Activated naive CD4-positive, alpha-beta T cell treated with anti-CD3 and anti-CD28 coated beads, Interleukin-2, amount 50 U/mL, for 24 hours (primary cell): ENCODE results near the gene SPIN2A.
"Not testable (repeated sequence)": the region's sequence is repeated elsewhere in the genome, so short reads cannot be mapped to it uniquely, and the experiment has no call there.

Source experiments
- H3K27ac Mint-ChIP-seq: one replicate; pipeline ENCODE4 v1.8.0; 2021; ENCODE audit warnings: mild to moderate bottlenecking, mixed read lengths
- H3K27me3 Mint-ChIP-seq: one replicate; pipeline ENCODE4 v1.8.0; 2021; ENCODE audit warnings: mixed read lengths
- H3K36me3 Mint-ChIP-seq: one replicate; pipeline ENCODE4 v1.8.0; 2021; ENCODE audit warnings: mixed read lengths
- H3K4me1 Mint-ChIP-seq: one replicate; pipeline ENCODE4 v1.8.0; 2021; ENCODE audit warnings: mixed read lengths
- H3K4me3 Mint-ChIP-seq: one replicate; pipeline ENCODE4 v1.8.0; 2021; ENCODE audit warnings: mild to moderate bottlenecking, mixed read lengths
- H3K9me3 Mint-ChIP-seq: one replicate; pipeline ENCODE4 v1.8.0; 2021; ENCODE audit warnings: mixed read lengths

SPIN2A gene

DNA sequence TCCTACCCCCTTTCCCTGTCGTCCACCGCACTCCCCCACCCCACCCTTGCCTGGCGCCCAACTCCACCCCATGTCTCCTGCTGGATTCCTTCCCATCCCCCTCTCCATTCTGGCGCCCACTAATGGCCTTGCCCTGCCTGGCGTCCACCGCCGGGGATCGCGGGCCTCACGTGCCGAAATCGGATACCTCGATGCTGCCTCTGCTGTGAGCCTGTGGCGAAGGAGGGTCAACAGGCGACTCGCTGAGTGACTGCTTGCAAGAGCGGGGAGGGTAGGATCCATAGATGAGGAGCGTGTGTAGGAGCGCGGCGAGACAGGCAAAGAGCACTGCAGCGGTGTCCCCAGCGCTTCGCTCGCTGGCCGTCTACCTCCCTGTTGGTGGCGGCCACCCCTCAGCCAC is at the start of gene SPIN2A:
SPIN2A (minus strand) TSS at position 325 of the 400 bp plus-strand sequence. CDS start 800 bp downstream, outside the sequence.
- H3K4me1 Mint-ChIP-seq, H3K27me3 Mint-ChIP-seq, H3K36me3 Mint-ChIP-seq, H3K9me3 Mint-ChIP-seq, H3K4me3 Mint-ChIP-seq, H3K27ac Mint-ChIP-seq: not testable (repeated sequence)

DNA sequence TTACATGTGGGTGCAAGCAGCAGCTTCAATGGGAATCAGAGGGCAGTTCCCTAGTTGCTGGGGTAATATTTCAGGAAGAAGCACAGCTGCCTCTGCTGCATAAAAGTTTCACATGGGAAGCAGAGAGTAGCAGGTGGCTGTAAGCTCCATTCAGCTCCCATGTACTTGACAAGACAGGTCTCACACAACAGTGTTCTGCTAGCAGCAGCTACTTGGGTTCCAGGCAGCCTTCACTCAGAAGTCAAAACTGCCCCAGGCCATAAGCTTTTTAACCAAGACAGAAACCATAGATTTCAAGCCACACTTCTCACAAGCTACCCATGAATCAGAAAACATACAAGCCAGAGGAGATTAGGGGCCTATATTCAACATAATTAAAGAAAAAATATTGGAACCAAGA is 41.4 kb upstream of the SPIN2A start:
- H3K9me3 Mint-ChIP-seq: peaks cover 4% of the 10 kb centered on the region
- no peak overlapping the region for H3K4me3 Mint-ChIP-seq
- H3K27me3 Mint-ChIP-seq: no peaks in the 10 kb centered on the region
- H3K36me3 Mint-ChIP-seq: peaks cover 5% of the 10 kb centered on the region
- no peaks in the 10 kb centered on the region for H3K4me1 Mint-ChIP-seq
- H3K27ac Mint-ChIP-seq: no peak overlapping the region

DNA sequence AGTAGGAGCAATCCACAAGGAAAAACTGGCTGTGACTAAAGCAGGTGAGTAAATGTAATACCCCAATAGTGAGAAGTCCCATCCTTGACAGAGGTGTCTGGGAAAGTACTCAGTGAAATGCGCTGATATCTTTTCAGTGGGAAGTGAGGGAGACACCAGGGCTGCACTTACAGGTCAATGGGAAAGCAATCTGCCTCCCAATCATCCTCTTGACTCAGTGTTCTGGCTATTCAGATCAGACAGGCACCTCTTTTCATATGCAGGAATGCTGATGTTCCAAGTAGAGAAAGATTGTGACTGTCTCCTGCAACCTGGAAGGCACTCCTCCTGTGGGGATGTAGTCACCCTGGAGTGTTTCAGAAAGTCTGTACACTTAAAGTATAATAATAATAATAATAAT is 39.9 kb upstream of the SPIN2A start:
- no peaks in the 10 kb centered on the region for H3K4me1 Mint-ChIP-seq
- peaks cover 4% of the 10 kb centered on the region for H3K9me3 Mint-ChIP-seq
- H3K36me3 Mint-ChIP-seq: peaks cover 8% of the 10 kb centered on the region
- no peak overlapping the region for H3K4me3 Mint-ChIP-seq
- H3K27me3 Mint-ChIP-seq: no peaks in the 10 kb centered on the region
- H3K27ac Mint-ChIP-seq: no peak overlapping the region

DNA sequence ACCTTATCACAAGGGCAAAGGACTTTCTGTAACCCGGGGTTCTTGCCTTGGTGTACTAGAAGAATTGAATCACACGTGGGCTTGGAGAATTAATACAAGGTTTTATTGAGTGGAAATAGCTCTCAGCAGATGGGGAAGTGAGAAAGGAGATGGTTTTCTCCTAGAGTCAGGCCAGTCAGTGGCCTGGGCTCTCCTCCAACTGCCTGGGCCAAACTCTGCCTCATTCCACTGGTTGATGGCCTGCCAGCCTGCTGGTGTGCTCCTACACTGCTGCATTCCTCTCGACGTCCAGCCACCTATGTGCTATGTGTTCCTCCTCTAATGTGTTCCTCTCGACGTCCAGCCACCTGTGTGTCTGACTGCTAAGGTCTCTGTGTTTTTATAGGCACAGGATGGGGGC is 35.3 kb upstream of the SPIN2A start:
- H3K36me3 Mint-ChIP-seq: peaks cover 8% of the 10 kb centered on the region
- no peaks in the 10 kb centered on the region for H3K9me3 Mint-ChIP-seq
- no peak overlapping the region for H3K4me3 Mint-ChIP-seq
- no peaks in the 10 kb centered on the region for H3K27me3 Mint-ChIP-seq
- H3K27ac Mint-ChIP-seq: no peak overlapping the region
- no peaks in the 10 kb centered on the region for H3K4me1 Mint-ChIP-seq

DNA sequence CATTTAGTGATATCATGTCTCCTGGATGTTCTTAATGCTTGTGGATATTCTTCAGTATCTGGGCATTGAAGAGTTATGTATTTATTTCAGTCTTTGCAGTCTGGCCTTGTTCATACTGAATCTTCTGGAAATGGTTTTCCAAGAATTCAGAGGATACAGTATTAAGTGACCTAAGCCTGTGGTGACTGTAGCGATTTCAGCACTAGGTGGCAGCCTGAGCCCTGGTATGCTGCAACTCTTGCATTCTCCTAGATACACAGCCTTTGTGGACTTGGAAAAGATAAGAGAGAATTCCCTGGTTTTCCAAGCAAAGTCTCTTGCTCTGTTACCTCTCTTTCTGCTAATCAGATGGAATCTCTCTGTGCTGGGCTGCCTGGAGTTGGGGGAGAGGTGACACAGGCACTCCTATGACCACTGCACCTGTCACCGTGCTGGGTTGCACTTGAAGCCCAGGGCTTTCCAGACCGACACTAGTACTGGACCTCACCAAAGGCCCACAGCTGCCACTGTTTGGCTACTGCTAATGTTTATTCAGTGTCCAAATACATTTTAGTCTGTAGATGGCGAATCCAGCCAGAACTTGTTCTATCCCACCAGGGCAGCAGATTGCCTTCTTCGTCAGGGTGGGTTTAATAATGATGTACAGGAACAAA is 19.3 kb upstream of the SPIN2A start:
- no peak overlapping the region for H3K4me3 Mint-ChIP-seq
- no peaks in the 10 kb centered on the region for H3K27me3 Mint-ChIP-seq
- no peak overlapping the region for H3K27ac Mint-ChIP-seq
- no peaks in the 10 kb centered on the region for H3K4me1 Mint-ChIP-seq
- peaks cover under 1% of the 10 kb centered on the region for H3K9me3 Mint-ChIP-seq
- peaks cover 23% of the 10 kb centered on the region for H3K36me3 Mint-ChIP-seq

DNA sequence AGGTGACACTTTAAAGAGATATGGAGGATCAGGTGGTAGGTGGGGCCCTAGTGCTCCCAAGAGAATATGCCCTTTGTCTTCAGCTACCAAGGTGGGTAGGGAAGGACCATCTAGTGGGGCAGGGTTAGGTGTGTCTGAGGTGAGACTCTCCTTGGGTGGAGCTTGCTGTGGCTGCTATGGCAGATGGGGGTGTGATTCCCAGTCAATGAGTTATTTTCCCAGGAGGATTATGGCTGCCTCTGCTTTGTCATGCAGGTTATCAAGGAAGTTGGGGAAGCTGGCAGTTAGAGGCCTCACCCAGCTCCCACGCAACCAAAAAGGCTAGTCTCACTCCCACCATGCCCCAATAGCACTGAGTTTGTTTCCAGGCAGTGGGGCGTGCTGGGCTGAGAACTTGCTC is 18.0 kb upstream of the SPIN2A start:
- Mint-ChIP-seq H3K4me3 (no peak overlapping the region), H3K27ac (no peak overlapping the region), H3K36me3 (peaks cover 20% of the 10 kb centered on the region), H3K9me3 (peaks cover 5% of the 10 kb centered on the region), H3K27me3 (no peaks in the 10 kb centered on the region), H3K4me1 (no peaks in the 10 kb centered on the region)

DNA sequence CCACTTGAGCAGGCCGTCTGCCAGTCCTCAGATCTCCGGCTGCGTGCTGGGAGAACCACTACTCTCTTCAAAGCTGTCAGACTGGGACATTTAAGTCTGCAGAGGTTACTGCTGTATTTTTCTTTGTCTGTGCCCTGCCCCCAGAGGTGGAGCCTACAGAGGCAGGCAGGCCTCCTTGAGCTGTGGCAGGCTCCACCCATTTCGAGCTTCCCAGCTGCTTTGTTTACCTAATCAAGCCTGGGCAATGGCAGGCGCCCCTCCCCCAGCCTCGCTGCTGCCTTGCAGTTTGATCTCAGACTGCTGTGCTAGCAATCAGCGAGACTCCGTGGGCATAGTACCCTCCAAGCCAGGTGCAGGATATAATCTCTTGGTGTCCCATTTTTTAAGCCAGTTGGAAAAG is 15.0 kb upstream of the SPIN2A start:
- not testable (repeated sequence) for H3K27me3 Mint-ChIP-seq, H3K4me1 Mint-ChIP-seq, H3K4me3 Mint-ChIP-seq, H3K27ac Mint-ChIP-seq
- H3K9me3 Mint-ChIP-seq: peaks cover 11% of the 10 kb centered on the region
- peaks cover 32% of the 10 kb centered on the region for H3K36me3 Mint-ChIP-seq

DNA sequence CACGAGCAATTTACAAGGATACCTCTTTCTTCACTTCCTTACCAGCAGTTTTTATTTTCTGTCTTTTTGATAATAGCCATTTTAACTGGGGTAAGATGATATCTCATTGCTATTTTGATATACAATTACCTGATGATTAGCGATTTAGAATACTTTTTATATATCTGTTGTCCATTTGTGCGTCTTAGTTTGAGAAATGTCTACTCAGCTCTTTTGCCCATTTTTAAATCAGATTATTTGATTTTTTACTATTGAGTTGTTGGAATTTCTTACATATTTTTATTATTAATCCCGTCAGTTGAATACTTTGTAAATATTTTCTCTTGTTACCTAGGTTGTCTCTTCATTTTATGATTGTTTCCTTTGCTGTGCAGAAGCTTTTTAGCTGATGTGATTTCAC is 1.5 kb upstream of the SPIN2A start:
- Mint-ChIP-seq H3K9me3 (no peaks in the 10 kb centered on the region), H3K27ac (no peak overlapping the region), H3K27me3 (no peaks in the 10 kb centered on the region), H3K4me1 (peaks cover 15% of the 10 kb centered on the region), H3K36me3 (peaks cover 2% of the 10 kb centered on the region), H3K4me3 (no peak overlapping the region)

DNA sequence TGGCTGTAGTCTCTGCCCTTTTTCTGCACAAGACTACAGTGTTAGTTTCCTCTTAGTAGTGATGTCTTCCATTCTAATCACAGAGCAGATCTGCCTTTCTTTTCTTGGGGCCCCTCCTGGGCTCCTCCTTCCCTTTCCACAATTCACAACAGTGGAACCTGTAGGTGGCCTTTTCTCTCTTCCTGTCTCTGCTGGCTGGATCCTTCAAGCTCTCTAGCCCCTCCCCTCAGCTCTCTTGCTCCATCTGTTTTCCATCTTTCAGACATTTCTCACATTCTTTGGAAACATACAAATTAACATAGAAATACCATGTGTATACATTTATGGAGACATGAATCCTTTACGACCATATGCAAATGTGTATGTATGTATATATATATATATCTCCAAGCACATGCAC is 304 bp upstream of the SPIN2A start:
- H3K4me3 Mint-ChIP-seq: no peak overlapping the region
- H3K27ac Mint-ChIP-seq: no peak overlapping the region
- peaks cover 2% of the 10 kb centered on the region for H3K36me3 Mint-ChIP-seq
- no peaks in the 10 kb centered on the region for H3K27me3 Mint-ChIP-seq
- peaks cover 9% of the 10 kb centered on the region for H3K4me1 Mint-ChIP-seq
- no peaks in the 10 kb centered on the region for H3K9me3 Mint-ChIP-seq

DNA sequence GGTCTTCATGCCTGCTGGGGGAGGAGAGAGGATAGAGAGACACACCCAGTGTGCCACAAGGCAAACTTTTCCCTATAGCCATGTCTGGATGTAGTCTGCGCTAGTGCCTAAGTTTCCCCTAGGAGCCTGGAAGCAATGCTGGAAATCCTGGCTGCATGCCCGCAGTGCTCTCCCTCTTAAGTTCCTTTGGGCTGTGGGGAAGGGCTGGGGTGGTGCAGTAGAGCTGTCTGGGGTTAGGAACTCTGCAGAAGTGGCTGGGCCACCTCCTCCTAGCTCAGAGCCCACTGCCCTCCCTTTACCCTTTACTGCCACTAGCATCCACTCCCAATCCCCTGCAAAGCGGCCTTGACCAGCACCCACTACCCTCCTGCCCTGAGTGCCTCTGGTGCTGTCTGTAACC is 608 bp downstream of the SPIN2A start:
- not testable (repeated sequence) for H3K27ac Mint-ChIP-seq, H3K27me3 Mint-ChIP-seq, H3K9me3 Mint-ChIP-seq, H3K4me1 Mint-ChIP-seq, H3K4me3 Mint-ChIP-seq, H3K36me3 Mint-ChIP-seq

DNA sequence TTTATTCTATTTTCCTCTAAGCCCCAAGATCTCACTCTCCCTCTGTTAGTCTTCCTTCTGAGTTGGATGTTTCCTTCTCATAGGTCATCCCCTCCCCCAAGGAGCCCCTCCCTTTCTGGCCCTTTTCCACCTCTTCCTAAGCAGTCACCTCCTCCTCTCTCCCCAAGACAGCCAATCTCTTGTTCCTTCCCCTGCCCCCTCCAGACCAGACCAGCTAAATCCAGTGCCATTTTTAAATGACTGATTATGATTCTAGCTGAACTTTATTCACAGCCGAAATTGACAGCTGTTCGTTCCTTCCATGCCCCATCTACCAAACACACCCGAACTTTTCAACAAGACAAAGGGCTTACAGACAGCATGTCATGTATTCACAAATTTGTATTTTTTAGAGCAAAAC is 1.9 kb downstream of the SPIN2A start:
- no peak overlapping the region for H3K27ac Mint-ChIP-seq
- H3K4me3 Mint-ChIP-seq: no peak overlapping the region
- no peaks in the 10 kb centered on the region for H3K4me1 Mint-ChIP-seq
- peaks cover 2% of the 10 kb centered on the region for H3K36me3 Mint-ChIP-seq
- H3K27me3 Mint-ChIP-seq: no peaks in the 10 kb centered on the region
- no peaks in the 10 kb centered on the region for H3K9me3 Mint-ChIP-seq

DNA sequence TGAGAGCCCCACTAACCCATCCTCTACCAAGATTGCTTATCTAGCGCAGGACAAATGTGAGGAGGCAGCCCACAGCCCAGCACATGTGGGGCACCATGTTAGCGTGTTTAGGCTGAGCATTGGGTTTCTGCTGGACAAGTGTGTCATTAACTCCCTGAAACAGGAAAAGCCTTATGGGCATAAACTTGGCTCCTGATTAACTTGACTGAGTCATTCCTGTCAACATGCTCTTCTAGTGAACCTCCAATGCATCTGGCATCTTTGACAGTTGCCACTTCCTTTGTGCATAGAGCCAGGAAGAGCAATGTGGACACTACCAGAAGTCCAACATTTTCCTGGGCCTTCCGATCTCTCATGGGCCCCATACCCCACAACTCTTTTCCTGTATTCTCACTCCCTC is 2.5 kb downstream of the SPIN2A start:
- Mint-ChIP-seq H3K9me3 (no peaks in the 10 kb centered on the region), H3K27me3 (no peaks in the 10 kb centered on the region), H3K36me3 (peaks cover 2% of the 10 kb centered on the region), H3K27ac (no peak overlapping the region), H3K4me3 (no peak overlapping the region), H3K4me1 (no peaks in the 10 kb centered on the region)

DNA sequence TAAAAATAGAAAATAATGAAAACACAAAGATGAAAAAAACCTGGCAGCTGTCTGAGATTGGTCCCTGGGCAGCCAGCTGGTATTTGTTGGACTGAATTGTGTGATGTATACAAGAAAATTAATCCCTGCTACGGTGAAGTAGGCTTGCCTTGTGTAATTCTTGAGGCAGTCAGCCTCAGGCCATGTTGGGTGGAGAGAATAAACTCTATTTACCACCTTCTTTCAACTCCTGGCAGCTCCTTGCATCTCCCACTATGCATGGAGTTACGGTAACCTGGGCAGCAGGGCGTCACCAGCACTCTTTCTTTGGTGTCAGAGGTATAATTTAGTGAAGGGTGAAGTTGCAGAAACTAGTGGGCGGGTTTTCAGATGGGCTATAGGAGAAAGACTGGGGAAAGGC is 3.5 kb downstream of the SPIN2A start:
- Mint-ChIP-seq H3K27me3 (no peaks in the 10 kb centered on the region), H3K4me1 (no peaks in the 10 kb centered on the region), H3K4me3 (no peak overlapping the region), H3K9me3 (no peaks in the 10 kb centered on the region), H3K36me3 (peaks cover 2% of the 10 kb centered on the region), H3K27ac (no peak overlapping the region)

DNA sequence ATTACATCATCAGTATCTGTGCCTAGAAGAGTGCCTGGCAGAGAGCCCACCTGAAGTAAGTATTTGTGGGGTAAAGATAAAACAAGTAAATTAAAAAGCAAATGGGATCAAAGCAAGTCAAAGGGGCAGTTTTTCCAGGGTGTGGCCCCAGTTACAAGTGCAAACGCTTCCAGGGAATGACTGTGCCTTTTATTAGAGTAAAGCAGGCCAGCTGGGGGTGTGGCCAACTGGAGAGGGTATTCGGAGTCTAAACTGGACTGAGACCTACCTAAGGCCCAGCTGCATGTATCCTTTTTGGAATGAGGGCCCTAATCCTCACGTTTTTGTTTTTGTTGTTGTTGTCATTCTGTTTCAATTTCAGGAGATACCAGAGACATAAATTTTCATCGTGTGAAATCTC is 3.9 kb downstream of the SPIN2A start:
- H3K36me3 Mint-ChIP-seq, H3K4me3 Mint-ChIP-seq, H3K4me1 Mint-ChIP-seq, H3K27me3 Mint-ChIP-seq, H3K9me3 Mint-ChIP-seq, H3K27ac Mint-ChIP-seq: not testable (repeated sequence)

DNA sequence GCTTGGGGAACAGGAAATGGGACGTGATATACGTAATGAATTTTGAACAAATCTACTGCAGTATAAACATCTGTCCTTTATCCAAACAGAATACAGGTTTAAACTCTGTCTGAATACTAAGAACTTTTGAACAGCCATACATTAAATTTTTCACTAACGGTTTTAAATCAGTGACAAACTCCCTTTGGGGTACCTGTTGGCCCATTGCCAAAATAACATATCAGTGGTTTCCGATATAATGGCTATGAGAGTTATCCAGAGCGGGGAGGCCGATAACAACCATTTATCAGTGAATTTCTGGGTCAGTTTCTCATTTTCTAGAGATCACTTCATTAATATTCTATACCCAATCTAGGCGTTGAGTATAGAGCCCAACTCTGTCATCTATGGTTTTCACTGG is 5.2 kb downstream of the SPIN2A start:
- H3K36me3 Mint-ChIP-seq: peaks cover 2% of the 10 kb centered on the region
- no peaks in the 10 kb centered on the region for H3K27me3 Mint-ChIP-seq
- H3K27ac Mint-ChIP-seq: no peak overlapping the region
- H3K4me1 Mint-ChIP-seq: no peaks in the 10 kb centered on the region
- H3K4me3 Mint-ChIP-seq: no peak overlapping the region
- H3K9me3 Mint-ChIP-seq: no peaks in the 10 kb centered on the region

DNA sequence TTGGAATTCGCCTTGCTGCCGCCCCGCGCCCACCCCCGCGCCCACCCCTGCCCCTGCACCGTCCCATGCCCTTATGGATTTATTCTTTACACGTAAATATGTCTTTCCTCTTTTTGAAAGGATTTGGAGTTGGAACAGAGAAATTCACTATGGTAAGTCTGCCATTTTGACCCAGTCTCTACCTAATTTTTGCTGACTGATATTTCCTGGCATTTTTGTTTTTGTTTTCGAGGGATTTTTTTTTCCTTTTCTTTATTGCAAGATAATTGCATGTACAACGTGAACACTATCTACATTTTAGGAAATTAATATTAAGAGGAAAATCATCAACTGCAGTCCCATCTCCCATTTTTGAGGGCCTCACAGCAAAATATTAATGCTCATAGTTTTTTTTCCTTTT is 15.4 kb downstream of the SPIN2A start:
- no peaks in the 10 kb centered on the region for H3K27me3 Mint-ChIP-seq

DNA sequence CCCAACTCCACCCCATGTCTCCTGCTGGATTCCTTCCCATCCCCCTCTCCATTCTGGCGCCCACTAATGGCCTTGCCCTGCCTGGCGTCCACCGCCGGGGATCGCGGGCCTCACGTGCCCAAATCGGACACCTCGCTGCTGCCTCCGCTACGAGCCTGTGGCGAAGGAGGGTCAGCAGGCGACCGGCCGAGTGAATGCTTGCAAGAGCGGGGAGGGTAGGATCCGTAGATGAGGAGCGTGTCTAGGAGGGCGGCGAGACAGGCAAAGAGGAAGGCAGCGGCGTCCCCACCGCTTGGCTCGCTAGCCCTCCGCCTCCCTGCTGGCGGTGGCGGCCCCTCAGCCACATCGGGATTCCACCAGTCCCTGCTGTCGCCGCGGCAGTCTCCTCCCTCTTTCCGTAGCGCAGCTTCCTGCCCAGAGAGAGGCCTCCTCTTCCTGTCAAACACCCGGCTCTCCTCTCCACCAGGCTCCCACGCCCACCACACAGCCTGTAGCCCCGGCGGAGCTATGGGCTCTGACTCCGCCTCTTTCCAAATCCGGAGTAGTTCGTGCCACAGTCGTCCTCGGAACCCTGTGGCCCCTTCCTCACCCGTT is 15.9 kb downstream of the SPIN2A start, which contains the start of gene SPIN2B:
SPIN2B (minus strand) TSS at position 387 of the 594 bp plus-strand sequence.
- peaks cover 9% of the 10 kb centered on the region for H3K4me1 Mint-ChIP-seq
- peak within 1 kb of the TSS; percentile 80 for H3K27ac Mint-ChIP-seq
- peak within 1 kb of the TSS; percentile 92 for H3K4me3 Mint-ChIP-seq
- no peaks in the 10 kb centered on the region for H3K9me3 Mint-ChIP-seq
- peaks cover 4% of the 10 kb centered on the region for H3K36me3 Mint-ChIP-seq
- H3K27me3 Mint-ChIP-seq: no peaks in the 10 kb centered on the region

More for the DNA sequence above, 15.4 kb downstream of the SPIN2A start:
- Mint-ChIP-seq H3K36me3 (peaks cover 4% of the 10 kb centered on the region), H3K27ac (peak overlapping the region; percentile 80), H3K9me3 (no peaks in the 10 kb centered on the region), H3K4me1 (peaks cover 9% of the 10 kb centered on the region), H3K4me3 (peak overlapping the region; percentile 92)
